Activated effector memory CD4-positive, alpha-beta T cell treated with Interleukin-2 at 50 U/mL for 16 hours (primary cell): ENCODE measurements around the gene MTHFD1L.

Experiments
- DNase-seq: peaks from one replicate; pipeline ENCODE4 v3.0.0-alpha.2; 2020

Gene MTHFD1L

GRCh38 chr6:151130329-151130728 lies 264.8 kb downstream of the MTHFD1L start:
- no peak for DNase-seq

GRCh38 chr6:151131324-151132007 lies 266.0 kb downstream of the MTHFD1L start:
- no peak for DNase-seq

- DNase-seq = no peak
These were observed 270.7 kb downstream of the MTHFD1L start for GRCh38 chr6:151136141-151136755.

- no peak for DNase-seq
These were observed 272.0 kb downstream of the MTHFD1L start for GRCh38 chr6:151137542-151137941.

GRCh38 chr6:151139524-151139923 lies 274.0 kb downstream of the MTHFD1L start:
- no peak for DNase-seq

- DNase-seq = no peak
These were observed 275.3 kb downstream of the MTHFD1L start for GRCh38 chr6:151140767-151141166.

GRCh38 chr6:151141685-151142084 lies 276.2 kb downstream of the MTHFD1L start:
- DNase-seq = no peak

GRCh38 chr6:151142676-151143075 lies 277.2 kb downstream of the MTHFD1L start:
- DNase-seq = no peak

GRCh38 chr6:151143337-151143736 lies 277.8 kb downstream of the MTHFD1L start:
- DNase-seq = no peak

- no peak for DNase-seq
These were observed 278.3 kb downstream of the MTHFD1L start for GRCh38 chr6:151143806-151144205.

GRCh38 chr6:151147118-151147832 lies 281.8 kb downstream of the MTHFD1L start:
- DNase-seq = no peak

GRCh38 chr6:151148111-151148510 lies 282.6 kb downstream of the MTHFD1L start:
- DNase-seq = no peak

- DNase-seq = no peak
These were observed 284.3 kb downstream of the MTHFD1L start for GRCh38 chr6:151149793-151150192.
